Measurements from ENCODE around the gene DLX1.

Gene DLX1

GRCh38 chr2:172114579-172114978 lies 29.3 kb downstream of the DLX1 start:
- no peak overlapping the region for H3K4me3 ChIP-seq (ENCODE audit: low read depth, low read length)
- no peak for TF ChIP-seq CTCF (IDR thresholded peaks at IDR 0.05; ENCODE audit: low read depth, low read length)

- no peak overlapping the region for H3K4me3 ChIP-seq (ENCODE audit: low read depth, low read length)
- no peak for TF ChIP-seq CTCF (IDR thresholded peaks at IDR 0.05; ENCODE audit: low read depth, low read length)
Observed at GRCh38 chr2:172116107-172116506, 30.8 kb downstream of the DLX1 start.

- TF ChIP-seq CTCF (IDR thresholded peaks at IDR 0.05; ENCODE audit: low read depth, low read length) = no peak
- H3K4me3 ChIP-seq (ENCODE audit: low read depth, low read length) = no peak overlapping the region
Observed at GRCh38 chr2:172119089-172119488, 33.8 kb downstream of the DLX1 start.

- no peak for TF ChIP-seq CTCF (IDR thresholded peaks at IDR 0.05; ENCODE audit: low read depth, low read length)
- no peak overlapping the region for H3K4me3 ChIP-seq (ENCODE audit: low read depth, low read length)
Observed at GRCh38 chr2:172120118-172120517, 34.8 kb downstream of the DLX1 start.

- H3K4me3 ChIP-seq (ENCODE audit: low read depth, low read length) = no peak overlapping the region
- TF ChIP-seq CTCF (IDR thresholded peaks at IDR 0.05; ENCODE audit: low read depth, low read length) = no peak
Observed at GRCh38 chr2:172128484-172128883, 43.2 kb downstream of the DLX1 start.

GRCh38 chr2:172129404-172129803 lies 44.1 kb downstream of the DLX1 start:
- H3K4me3 ChIP-seq (ENCODE audit: low read depth, low read length) = no peak overlapping the region
- TF ChIP-seq CTCF (IDR thresholded peaks at IDR 0.05; ENCODE audit: low read depth, low read length) = no peak

- no peak overlapping the region for H3K4me3 ChIP-seq (ENCODE audit: low read depth, low read length)
- no peak for TF ChIP-seq CTCF (IDR thresholded peaks at IDR 0.05; ENCODE audit: low read depth, low read length)
Observed at GRCh38 chr2:172131713-172132555, 46.6 kb downstream of the DLX1 start.

Measured in WI38 (cell line).